Type B pancreatic cell (in vitro differentiated cells): ENCODE results near the gene CHMP4B. TPM values are rescaled to one million over a fixed set of nuclear protein-coding genes. Genes with fewer than 3 reads are reported as not detected.

Experiments used
- DNase-seq: peaks from one replicate; pipeline ENCODE4 v3.0.0; 2021; ENCODE audit warnings: mixed read lengths; ENCODE audit not compliant: unreplicated experiment; ENCODE audit errors: extremely low spot score
- H3K27ac Mint-ChIP-seq: 2 replicates; pipeline ENCODE4 v1.8.0; 2021; ENCODE audit warnings: mild to moderate bottlenecking, mixed read lengths
- H3K27me3 Mint-ChIP-seq: 2 replicates; pipeline ENCODE4 v1.8.0; 2021; ENCODE audit warnings: mixed read lengths
- H3K36me3 Mint-ChIP-seq: 2 replicates; pipeline ENCODE4 v1.8.0; 2021; ENCODE audit warnings: mixed read lengths
- H3K4me1 Mint-ChIP-seq: one replicate; pipeline ENCODE4 v1.8.0; 2021; ENCODE audit warnings: mixed read lengths; ENCODE audit not compliant: unreplicated experiment
- H3K4me3 Mint-ChIP-seq: 2 replicates; pipeline ENCODE4 v1.8.0; 2021; ENCODE audit warnings: mild to moderate bottlenecking, mixed read lengths
- H3K9me3 Mint-ChIP-seq: 2 replicates; pipeline ENCODE4 v1.8.0; 2021; ENCODE audit warnings: mixed read lengths
- total RNA-seq: library from RNA; stranded (reverse); gene quantifications from 2 replicates; pipeline ENCODE4 v1.2.1, GENCODE V29; 2021; ENCODE audit warnings: low replicate concordance
- TF ChIP-seq, protein P1 (sequence below): fragments of 200-600 bp; sonication (generic); conservative IDR thresholded peaks from 2 replicates; pipeline ENCODE4 v1.5.0; 2021; ENCODE audit warnings: antibody characterized with exemption, mild to moderate bottlenecking

The CHMP4B gene
- total RNA-seq, 1 donor from 2014 or later: 111 TPM

DNA sequence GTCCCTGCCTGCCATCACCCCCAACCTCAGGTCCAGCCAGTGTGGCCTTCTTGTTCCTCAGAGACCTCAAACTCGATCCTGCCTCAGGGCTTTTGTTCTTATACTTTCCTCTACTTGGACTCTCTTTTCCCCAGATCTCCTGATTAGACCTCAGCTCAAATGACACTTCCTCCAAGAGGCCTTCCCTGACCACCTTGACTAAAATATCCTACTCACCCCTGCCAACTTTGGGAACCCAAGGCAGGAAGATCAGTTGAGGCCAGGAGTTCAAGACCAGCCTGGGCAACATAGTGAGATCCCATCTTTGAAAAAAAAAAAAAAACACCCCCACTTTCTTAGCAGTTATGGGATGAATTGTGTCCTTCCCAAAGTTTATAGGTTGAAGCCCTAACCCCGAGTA, 73.5 kb downstream of the CHMP4B start:
- Mint-ChIP-seq H3K36me3 (peaks cover 5% of the 10 kb centered on the region), H3K27ac (no peak overlapping the region), H3K4me3 (no peak overlapping the region), H3K4me1 (peaks cover 12% of the 10 kb centered on the region), H3K9me3 (no peaks in the 10 kb centered on the region), H3K27me3 (peaks cover 25% of the 10 kb centered on the region)
- TF ChIP-seq, protein P1, sequence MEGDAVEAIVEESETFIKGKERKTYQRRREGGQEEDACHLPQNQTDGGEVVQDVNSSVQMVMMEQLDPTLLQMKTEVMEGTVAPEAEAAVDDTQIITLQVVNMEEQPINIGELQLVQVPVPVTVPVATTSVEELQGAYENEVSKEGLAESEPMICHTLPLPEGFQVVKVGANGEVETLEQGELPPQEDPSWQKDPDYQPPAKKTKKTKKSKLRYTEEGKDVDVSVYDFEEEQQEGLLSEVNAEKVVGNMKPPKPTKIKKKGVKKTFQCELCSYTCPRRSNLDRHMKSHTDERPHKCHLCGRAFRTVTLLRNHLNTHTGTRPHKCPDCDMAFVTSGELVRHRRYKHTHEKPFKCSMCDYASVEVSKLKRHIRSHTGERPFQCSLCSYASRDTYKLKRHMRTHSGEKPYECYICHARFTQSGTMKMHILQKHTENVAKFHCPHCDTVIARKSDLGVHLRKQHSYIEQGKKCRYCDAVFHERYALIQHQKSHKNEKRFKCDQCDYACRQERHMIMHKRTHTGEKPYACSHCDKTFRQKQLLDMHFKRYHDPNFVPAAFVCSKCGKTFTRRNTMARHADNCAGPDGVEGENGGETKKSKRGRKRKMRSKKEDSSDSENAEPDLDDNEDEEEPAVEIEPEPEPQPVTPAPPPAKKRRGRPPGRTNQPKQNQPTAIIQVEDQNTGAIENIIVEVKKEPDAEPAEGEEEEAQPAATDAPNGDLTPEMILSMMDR: no peak
- no peak for DNase-seq

DNA sequence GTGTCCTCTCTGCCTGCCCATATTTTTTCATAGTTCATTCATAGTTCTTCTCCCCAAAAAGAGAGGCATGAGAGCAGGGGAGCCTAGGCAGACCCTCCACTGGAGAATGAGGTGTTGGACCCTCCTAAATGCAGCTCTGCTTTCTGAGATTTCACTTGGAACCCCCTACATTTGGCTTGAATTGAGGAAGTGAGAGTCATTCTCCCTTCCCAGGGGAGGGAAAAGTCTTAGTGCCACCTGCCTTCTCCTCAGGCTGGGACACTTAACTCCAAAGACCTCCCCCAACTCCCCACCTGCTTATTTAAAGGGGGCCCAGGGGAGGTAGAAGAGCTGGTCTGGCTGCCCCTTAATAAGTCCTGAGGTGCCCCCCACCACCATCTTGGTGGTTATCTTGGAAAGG, 78.2 kb downstream of the CHMP4B start:
- Mint-ChIP-seq H3K9me3 (no peaks in the 10 kb centered on the region), H3K4me3 (no peak overlapping the region), H3K4me1 (no peaks in the 10 kb centered on the region), H3K36me3 (no peaks in the 10 kb centered on the region), H3K27me3 (peaks cover 18% of the 10 kb centered on the region), H3K27ac (no peak overlapping the region)
- DNase-seq: no peak
- TF ChIP-seq, protein P1: no peak

DNA sequence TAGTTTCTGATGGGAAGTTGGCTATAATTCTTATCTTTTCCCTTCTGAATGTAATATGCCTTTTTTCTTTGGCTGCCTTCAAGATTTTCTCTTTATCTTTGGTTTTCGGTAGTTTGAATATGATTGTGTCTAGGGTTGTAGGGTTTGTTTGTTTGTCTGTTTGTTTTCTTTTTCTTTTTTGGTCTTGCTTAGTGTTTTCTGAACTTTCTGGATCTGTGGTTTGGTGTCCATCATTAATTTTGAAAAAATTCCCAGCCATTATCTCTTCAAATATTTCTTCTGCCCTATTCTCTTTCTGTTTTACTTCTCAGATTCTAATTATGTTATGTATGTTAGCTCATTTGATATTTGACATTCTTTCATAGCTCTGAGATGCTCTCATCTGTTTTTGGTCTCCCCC, 79.4 kb downstream of the CHMP4B start:
- peaks cover 19% of the 10 kb centered on the region for H3K27me3 Mint-ChIP-seq
- no peak overlapping the region for H3K4me3 Mint-ChIP-seq
- TF ChIP-seq, protein P1: no peak
- H3K9me3 Mint-ChIP-seq: no peaks in the 10 kb centered on the region
- no peak overlapping the region for H3K27ac Mint-ChIP-seq
- H3K36me3 Mint-ChIP-seq: no peaks in the 10 kb centered on the region
- DNase-seq: no peak
- no peaks in the 10 kb centered on the region for H3K4me1 Mint-ChIP-seq

DNA sequence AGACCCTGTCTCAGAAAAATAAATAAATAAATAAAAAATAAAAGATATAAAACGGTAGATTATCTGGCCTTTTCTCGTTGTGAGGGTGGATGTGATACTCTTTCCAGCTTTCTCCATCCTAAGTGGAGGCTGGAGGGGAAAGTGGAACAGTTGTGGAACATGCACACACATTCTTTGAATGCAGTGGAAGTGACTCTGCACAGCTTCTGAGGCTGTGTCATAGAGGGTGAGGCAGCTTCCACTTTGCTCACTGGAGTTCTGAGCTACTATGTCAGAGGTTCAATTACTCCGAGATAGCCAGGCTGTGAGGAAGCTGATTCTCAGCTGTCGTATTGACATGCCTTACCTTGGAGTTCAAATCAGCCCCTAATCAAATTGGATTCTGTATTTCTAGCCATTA, 82.2 kb downstream of the CHMP4B start:
- peaks cover 32% of the 10 kb centered on the region for H3K27me3 Mint-ChIP-seq
- no peaks in the 10 kb centered on the region for H3K36me3 Mint-ChIP-seq
- DNase-seq: no peak
- H3K9me3 Mint-ChIP-seq: no peaks in the 10 kb centered on the region
- TF ChIP-seq, protein P1: no peak
- no peak overlapping the region for H3K4me3 Mint-ChIP-seq
- H3K4me1 Mint-ChIP-seq: no peaks in the 10 kb centered on the region
- no peak overlapping the region for H3K27ac Mint-ChIP-seq

DNA sequence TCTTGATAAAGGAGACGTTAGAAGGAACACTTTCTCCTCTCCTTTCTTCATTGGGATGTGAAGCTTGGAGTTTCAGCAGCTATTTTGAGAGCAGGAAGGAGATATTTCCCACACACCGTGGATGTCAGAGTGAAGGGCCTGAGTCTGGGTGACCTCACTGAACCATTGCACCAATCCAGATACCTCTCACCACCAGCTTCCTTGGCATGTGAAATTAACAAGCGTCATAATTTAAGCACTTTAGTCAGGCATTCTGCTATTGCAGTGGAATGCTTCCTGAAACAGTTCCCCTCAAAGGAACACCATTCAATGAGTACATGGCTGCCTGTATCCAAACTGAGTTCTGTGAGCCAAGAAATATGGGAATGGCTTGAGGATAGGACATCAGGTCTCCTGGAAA, 83.7 kb downstream of the CHMP4B start:
- Mint-ChIP-seq H3K36me3 (no peaks in the 10 kb centered on the region), H3K27ac (no peak overlapping the region), H3K4me3 (no peak overlapping the region), H3K9me3 (no peaks in the 10 kb centered on the region), H3K4me1 (no peaks in the 10 kb centered on the region), H3K27me3 (peaks cover 25% of the 10 kb centered on the region)
- no peak for DNase-seq
- TF ChIP-seq, protein P1: no peak

DNA sequence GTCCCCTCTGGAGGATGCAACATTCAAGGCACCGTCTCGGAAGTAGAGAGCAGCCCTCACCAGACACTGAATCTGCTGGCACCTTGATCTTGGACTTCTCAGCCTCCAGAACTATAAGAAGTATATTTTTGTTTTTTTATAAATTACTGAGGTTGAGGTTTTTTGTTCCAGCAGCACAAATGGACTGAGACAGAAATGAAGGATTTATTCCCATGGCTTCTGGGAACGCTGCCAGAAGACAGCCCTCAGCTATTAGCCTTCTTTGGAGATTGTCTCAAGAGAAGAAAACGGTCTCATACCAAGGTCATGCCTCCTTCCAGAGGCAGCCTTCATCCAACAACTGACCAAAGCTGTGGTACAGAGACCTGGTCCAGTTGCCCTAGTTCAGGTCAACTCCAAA, 85.4 kb downstream of the CHMP4B start:
- no peaks in the 10 kb centered on the region for H3K9me3 Mint-ChIP-seq
- H3K4me3 Mint-ChIP-seq: no peak overlapping the region
- TF ChIP-seq, protein P1: no peak
- H3K27me3 Mint-ChIP-seq: peaks cover 20% of the 10 kb centered on the region
- H3K4me1 Mint-ChIP-seq: peaks cover 5% of the 10 kb centered on the region
- no peaks in the 10 kb centered on the region for H3K36me3 Mint-ChIP-seq
- no peak overlapping the region for H3K27ac Mint-ChIP-seq
- no peak for DNase-seq
